NCI-H1930 (cell line): ENCODE data around the gene ZNF593.

Experiments
- DNase-seq, 2 experiments: peaks; one replicate each; lab custom pipeline; 2025; lab: John Stamatoyannopoulos, UW

ZNF593 gene

GRCh38 chr1:26148887-26149286 is 20.8 kb upstream of the ZNF593 start:
- no peak for DNase-seq

GRCh38 chr1:26153966-26154532 is 15.7 kb upstream of the ZNF593 start:
- DNase-seq = no peak

GRCh38 chr1:26154750-26155149 is 15.0 kb upstream of the ZNF593 start:
- DNase-seq = no peak

GRCh38 chr1:26155370-26156284 is 14.1 kb upstream of the ZNF593 start:
- DNase-seq = no peak

DNA sequence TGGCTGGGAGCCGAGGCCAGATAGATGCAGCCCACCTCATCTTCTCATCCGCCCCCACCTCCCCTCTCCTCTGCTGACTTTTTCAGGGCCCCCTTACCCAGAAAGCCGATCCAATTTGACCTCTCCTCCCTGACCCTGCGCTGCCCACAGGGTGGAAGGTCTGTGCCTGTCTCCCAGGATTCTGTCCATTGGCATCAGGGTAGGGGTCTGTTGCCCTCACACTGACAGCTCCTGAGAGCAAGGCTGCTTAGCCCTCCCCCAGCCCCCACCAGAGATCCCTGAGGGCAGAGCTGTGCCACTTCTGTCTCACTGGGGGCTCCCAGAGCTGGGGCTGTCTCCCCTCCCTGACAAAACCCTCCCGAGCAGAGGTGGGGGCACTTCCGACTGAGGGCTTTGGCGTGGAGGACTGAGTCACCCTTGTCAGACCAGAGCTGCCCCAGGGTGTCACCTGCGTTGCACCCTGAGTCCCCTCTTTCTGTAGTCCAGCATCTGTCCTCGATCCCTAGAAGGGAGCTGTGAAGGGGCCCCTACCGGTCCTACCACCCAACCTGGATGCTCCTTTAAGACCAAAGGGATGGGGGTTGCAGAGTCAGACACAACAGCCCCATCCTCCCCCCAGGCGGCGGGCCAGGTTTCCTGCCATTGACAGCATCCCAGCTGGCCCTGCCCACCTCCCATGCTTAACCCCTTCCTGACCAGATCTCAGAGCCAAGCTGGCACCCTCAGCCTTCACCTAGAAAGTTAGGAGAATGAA is 13.2 kb upstream of the ZNF593 start:
- peak in 1 of 2 experiments; percentile 25 for DNase-seq

DNA sequence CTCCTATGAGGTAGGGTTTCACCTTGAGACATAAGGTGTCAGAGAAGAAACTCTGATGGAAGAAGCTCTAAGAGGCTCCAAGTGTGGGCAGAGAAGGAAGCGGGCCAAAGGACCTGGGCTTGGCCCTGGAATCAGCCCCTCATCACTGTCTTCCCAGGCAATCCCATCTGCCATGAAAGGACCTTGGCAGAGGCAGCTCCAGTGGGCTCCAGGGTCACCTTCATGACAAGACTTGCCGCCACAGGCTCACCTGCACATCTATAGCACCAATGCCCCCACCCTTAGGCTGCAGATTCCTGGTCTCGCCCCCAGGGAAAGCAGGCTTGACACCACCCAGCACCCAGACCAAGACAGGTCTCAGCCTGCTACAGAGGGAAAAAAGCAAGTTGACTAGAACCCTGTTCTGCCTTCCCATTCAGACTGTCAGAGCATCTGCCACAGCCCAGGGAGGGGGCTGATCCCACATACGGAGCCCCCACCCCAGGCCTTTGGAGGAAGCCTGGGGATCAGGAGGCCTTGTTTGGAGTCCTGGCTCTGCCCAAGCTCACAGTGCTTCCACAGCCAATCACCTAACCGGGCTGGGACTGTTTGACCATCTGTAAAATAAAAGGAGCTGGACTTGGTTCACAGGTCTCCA is 11.3 kb upstream of the ZNF593 start:
- no peak for DNase-seq

DNA sequence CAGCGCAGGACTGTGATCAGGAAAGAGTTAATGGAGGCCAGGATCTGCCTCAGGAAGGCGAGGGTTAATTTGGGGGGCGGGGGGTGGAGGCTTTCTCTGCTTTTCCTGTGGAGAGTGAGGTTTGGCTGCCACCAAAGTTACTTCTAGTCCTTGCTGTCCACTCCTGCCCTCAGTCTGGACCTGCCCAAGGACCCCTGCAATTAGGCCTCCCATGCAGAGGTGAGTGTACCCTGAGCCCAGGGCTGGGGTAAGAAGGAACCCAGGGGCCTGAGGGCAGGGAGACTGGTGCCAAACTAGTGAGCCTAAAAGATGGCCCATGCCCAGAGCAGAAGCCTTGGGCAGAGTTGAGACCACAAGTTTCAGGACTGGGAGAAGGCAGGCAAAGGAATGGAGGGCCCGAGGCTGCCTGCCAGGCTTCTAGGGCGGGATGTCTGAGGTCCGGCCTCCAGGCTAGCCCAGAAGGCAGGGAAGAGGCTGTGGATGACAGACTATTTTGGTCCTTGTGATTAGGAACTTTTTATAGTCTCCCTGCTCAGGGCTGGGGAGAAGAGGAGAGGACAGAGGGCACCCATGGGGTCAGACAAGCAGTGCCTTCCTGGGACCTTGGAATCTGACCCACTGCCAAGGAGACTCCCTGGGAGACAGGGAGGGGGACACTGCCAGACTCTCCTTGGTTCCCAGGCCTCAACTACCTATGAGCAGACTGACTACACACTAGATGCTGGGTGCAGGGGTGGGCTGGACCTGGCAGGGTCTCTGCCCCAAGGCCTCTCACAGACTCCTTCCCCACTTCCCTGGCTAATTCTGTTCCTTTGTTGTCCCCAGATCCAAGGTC is 10.6 kb upstream of the ZNF593 start, which contains the start of gene FAM110D:
FAM110D (plus strand) TSS at position 172 of the 835 bp plus-strand sequence. CDS start 2,213 bp downstream, outside the sequence.
- no peak for DNase-seq

GRCh38 chr1:26159743-26160039 is 10.0 kb upstream of the ZNF593 start:
- no peak for DNase-seq

DNA sequence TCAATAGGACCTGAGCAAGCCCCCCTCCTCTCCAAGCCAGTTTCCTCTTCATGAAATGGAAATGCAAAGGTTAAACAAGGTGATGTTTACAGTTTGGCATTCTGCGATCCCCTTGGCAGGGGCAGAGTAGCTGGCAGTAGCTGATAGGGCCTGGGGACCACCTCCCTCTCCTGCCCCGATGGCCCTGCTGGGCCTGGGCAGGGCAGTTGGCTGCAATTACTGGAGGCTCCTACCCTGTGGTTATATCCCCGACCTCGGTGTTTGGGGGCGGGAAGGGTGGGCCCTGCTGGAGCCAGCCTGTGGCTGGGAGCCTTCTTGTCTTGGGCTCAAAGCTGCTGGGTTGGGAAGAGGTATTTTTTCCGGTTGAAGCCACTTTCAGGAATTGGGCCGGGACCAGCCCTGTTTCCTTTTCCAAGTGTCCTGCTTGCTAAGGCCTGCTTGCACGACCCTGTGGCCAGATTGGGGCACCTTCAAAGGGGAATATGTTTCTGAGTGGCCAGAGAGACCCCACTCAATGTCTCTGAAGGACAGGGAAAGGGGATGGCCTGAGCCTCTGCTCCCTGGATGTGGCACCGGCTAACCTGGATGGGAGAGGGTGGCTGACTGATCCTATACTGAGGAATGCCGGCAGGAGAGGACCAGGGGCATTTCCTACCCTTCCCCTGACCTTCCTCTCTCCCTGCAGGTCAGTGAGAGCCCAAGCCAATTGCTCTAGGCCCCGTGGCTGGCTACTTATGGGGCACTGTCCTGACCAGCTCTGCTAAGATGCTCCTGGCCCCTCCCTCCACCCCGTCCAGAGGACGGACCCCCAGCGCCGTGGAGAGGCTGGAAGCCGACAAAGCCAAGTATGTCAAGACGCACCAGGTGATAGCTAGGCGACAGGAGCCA is 8.9 kb upstream of the ZNF593 start:
- no peak for DNase-seq

GRCh38 chr1:26161415-26162219 is 8.1 kb upstream of the ZNF593 start:
- peak; percentile 50 to 62 for DNase-seq

GRCh38 chr1:26162220-26162709 is 7.4 kb upstream of the ZNF593 start:
- DNase-seq = no peak

GRCh38 chr1:26163684-26164035 is 6.0 kb upstream of the ZNF593 start:
- DNase-seq = no peak

DNA sequence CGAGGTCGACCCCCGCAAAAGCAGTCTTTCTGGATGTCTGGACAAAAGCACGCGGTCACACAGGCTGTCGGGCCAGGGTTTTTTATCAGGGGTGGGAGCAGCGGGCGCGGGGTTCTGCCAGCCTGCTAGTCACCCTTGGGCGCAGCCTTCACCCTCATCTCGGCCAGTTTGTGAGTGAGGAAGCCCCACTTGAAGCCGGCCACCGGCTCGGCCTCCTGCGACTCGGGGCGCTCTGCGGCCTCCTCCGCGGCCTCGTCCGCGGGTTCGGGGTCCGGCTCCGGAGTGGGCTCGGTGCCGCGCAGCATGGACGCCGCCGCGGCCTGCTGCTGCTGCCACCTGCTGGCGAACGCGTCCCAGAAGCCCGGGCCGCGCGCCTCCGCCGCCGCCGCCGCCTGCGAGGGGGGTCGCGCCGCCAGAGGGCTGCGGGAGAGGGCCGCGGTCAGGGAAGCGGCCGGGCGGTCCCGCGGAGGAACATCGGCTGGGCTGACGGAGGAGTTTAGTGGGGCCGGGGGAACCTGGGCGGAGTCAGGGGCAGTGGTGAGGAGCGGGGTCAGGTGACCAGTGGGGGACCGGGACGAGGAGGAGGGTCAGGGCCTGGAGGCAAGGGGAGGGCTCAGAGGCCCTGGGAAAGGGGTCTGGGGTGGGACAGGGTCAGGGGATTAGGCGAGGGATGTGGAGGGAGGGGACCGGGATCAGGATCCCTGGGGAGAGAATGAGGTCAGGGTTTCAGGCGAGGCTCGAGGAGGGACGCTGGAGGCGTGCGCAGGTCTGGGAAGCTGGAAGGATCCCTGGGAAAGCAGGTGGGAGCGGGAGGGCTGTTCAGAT is 5.5 kb upstream of the ZNF593 start:
- peak in 1 of 2 experiments; percentile 18 for DNase-seq

- DNase-seq = no peak
These were observed 4.6 kb upstream of the ZNF593 start for GRCh38 chr1:26164861-26165842.

DNA sequence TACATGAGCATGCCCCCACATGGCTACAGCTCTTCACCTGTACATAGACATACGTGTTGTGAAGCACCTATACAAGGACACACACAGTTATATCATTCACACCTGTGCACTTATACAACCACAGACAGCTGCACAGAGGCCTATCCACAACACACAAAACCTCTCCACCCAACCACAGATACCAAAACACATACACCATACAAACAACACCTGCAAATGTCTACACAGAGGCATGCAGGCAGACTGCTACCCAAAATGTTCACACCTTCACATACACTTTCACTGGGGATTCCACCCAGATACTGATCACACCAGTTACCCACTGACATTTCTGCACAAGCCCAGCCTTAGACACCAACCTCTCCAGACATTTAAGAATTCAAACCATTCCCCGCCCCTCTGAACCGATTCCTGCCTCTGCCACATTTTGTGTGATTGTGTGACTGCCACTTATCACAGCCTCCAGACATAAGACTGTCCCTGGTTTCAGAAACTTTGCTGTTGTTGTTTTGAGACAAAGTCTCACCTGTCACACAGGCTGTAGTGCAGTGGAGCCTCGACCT is 2.9 kb upstream of the ZNF593 start:
- DNase-seq = no peak

GRCh38 chr1:26168410-26169197 is 1.1 kb upstream of the ZNF593 start, which contains the start of gene C1orf232:
Gene C1orf232, minus strand, starts transcription at chr1:26168963. Its CDS starts 464 bp downstream, at chr1:26168499.
- DNase-seq = peak; percentile 52 to 62
